HFFc6 (cell line): ENCODE results near the gene RMDN2. TPM values are rescaled to one million over a fixed set of nuclear protein-coding genes. Genes with fewer than 3 reads are reported as not detected.

Experiments
- DNase-seq: peaks from one replicate; pipeline ENCODE4 v3.0.0-alpha.2; 2018
- H3K27ac Mint-ChIP-seq: 2 replicates; pipeline ENCODE4 v1.8.0; 2020; ENCODE audit warnings: mild to moderate bottlenecking, mixed read lengths
- H3K27me3 Mint-ChIP-seq: 2 replicates; pipeline ENCODE4 v1.8.0; 2021; ENCODE audit warnings: mild to moderate bottlenecking, moderate library complexity, mixed read lengths; ENCODE audit not compliant: insufficient read depth
- H3K36me3 Mint-ChIP-seq: 2 replicates; pipeline ENCODE4 v1.8.0; 2021; ENCODE audit warnings: low read depth, mixed read lengths
- H3K4me1 Mint-ChIP-seq: 2 replicates; pipeline ENCODE4 v1.8.0; 2020; ENCODE audit warnings: low read depth, mixed read lengths
- H3K4me3 Mint-ChIP-seq: 2 replicates; pipeline ENCODE4 v1.8.0; 2020; ENCODE audit warnings: mild to moderate bottlenecking, moderate library complexity, mixed read lengths
- H3K9me3 Mint-ChIP-seq: 2 replicates; pipeline ENCODE4 v1.8.0; 2020; ENCODE audit warnings: mild to moderate bottlenecking, mixed read lengths
- total RNA-seq, 6 experiments: library from RNA; stranded (reverse); fragmentation: NEBNext Ultra II Directional; extraction: Animal tissue kit (Norgen Biotek cat#: 25700); gene quantifications; 2 replicates in 1 of 6; 3 replicates in 5 of 6; pipeline ENCODE4 v1.2.3, GENCODE V29; 2021
- TF ChIP-seq, protein P1 (sequence below): fragments of 200-600 bp; sonication (generic); IDR thresholded peaks from 2 replicates; pipeline ENCODE4 v1.5.0; 2021; ENCODE audit warnings: antibody characterized with exemption, mild to moderate bottlenecking

Gene RMDN2
- total RNA-seq, 6 experiments from 2014 or later = 2.6 to 6.7 (median 3.4) TPM

DNA sequence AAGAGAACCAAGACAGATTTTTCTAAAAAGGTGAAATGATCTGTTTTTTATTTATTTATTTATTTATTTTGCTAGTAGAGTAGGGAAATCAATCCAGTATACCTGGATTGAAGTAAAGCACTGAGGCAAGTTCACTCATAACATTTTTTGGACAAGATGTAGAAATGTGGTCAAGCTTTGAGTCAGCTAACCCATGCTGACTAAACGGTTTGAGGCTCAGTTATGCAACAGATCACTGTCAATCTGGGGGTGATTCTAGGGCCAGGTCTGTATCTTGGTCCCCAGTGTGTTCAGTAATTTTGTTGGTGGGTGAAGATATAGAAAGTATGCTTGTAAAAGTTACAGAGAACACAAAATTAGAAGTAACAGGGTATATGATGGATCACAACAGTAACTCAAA lies 60.2 kb downstream of the RMDN2 start:
- Mint-ChIP-seq H3K9me3 (no peaks in the 10 kb centered on the region), H3K27ac (no peak overlapping the region), H3K36me3 (no peaks in the 10 kb centered on the region), H3K4me3 (no peak overlapping the region), H3K27me3 (no peaks in the 10 kb centered on the region; the same call in 1 of the 2 replicates), H3K4me1 (peaks cover 6% of the 10 kb centered on the region; the same call in 1 of the 2 replicates)
- DNase-seq = peak; percentile 28
- TF ChIP-seq, protein P1, sequence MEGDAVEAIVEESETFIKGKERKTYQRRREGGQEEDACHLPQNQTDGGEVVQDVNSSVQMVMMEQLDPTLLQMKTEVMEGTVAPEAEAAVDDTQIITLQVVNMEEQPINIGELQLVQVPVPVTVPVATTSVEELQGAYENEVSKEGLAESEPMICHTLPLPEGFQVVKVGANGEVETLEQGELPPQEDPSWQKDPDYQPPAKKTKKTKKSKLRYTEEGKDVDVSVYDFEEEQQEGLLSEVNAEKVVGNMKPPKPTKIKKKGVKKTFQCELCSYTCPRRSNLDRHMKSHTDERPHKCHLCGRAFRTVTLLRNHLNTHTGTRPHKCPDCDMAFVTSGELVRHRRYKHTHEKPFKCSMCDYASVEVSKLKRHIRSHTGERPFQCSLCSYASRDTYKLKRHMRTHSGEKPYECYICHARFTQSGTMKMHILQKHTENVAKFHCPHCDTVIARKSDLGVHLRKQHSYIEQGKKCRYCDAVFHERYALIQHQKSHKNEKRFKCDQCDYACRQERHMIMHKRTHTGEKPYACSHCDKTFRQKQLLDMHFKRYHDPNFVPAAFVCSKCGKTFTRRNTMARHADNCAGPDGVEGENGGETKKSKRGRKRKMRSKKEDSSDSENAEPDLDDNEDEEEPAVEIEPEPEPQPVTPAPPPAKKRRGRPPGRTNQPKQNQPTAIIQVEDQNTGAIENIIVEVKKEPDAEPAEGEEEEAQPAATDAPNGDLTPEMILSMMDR = no peak

DNA sequence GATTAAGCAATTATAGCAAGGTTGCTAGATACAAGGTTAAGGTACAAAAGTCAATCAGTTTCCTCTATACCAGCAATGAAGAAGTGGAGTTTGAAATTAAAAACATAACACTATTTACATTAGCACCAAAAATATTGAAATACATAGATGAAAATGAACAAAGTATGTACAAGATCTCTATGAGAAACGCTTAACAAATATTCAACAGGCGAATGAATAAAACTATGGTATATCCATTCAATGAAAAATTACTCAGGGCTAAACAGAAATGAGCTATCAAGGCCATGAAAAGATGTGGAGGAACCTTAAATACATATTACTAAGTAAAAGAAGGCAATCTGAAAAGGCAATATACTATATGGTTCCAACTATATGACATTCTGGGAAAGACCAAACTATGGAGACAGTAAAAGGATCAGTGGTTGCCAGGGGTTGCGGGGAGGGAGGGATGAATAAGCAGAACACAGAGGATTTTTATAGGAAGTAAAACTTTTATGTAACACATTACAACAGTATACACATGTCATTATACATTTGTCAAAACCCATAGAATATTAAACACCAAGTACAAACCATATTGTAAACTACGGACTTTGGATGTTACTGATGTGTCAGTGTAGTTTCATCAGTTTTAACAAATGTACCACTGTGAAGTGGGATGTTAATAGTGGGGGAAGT lies 62.1 kb downstream of the RMDN2 start:
- Mint-ChIP-seq H3K4me3 (no peak overlapping the region), H3K9me3 (no peaks in the 10 kb centered on the region), H3K27me3 (no peaks in the 10 kb centered on the region), H3K4me1 (peaks cover 6% of the 10 kb centered on the region; the same call in 1 of the 2 replicates), H3K27ac (no peak overlapping the region), H3K36me3 (no peaks in the 10 kb centered on the region)
- no peak for DNase-seq
- TF ChIP-seq, protein P1 = no peak

DNA sequence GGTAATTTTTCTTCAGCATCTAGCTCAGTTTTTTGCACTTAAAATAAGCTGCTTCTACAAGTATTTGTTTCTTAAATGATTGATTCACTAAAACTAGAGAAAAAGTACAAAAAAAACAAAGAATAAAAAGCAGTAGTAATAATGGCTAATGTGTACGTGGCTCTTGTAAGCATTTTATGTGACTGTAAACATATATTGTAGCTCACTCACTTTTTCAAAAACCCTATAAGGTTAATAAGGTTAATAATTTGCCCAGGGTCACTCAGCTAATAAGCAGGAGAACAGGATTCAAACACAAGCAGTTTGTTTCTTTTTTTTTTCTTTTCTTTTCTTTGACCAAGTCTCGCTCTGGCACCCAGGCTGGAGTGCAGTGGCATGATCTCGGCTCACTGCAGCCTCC lies 67.5 kb downstream of the RMDN2 start:
- no peak overlapping the region for H3K4me3 Mint-ChIP-seq

DNA sequence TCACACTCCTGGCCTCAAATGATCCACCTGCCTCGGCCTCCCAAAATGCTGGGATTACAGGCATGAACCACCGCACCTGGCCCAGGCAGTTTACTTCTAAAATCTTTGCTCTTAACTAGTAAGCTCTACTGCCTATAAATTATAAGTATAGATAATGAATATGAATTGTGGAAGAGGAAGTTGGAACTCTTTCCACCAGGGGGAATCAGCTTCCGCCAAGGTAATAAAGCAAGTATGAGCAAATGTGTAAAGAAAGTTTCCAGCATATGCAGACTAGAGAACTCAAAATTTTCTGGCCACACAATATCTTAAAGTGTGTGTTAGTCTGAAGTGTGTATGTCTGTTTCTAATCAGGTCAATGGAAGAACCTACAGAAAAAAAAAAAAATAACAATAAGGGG lies 68.1 kb downstream of the RMDN2 start:
- no peak overlapping the region for H3K4me3 Mint-ChIP-seq
- no peak overlapping the region for H3K27ac Mint-ChIP-seq
- no peaks in the 10 kb centered on the region for H3K36me3 Mint-ChIP-seq
- no peaks in the 10 kb centered on the region for H3K4me1 Mint-ChIP-seq
- DNase-seq = no peak
- TF ChIP-seq, protein P1 = peak; percentile 52
- no peaks in the 10 kb centered on the region for H3K27me3 Mint-ChIP-seq
- H3K9me3 Mint-ChIP-seq = no peaks in the 10 kb centered on the region

More for the DNA sequence above, 67.5 kb downstream of the RMDN2 start:
- Mint-ChIP-seq H3K4me1 (no peaks in the 10 kb centered on the region), H3K27me3 (no peaks in the 10 kb centered on the region), H3K9me3 (no peaks in the 10 kb centered on the region), H3K27ac (no peak overlapping the region), H3K36me3 (no peaks in the 10 kb centered on the region)
- no peak for DNase-seq
- TF ChIP-seq, protein P1 = no peak

DNA sequence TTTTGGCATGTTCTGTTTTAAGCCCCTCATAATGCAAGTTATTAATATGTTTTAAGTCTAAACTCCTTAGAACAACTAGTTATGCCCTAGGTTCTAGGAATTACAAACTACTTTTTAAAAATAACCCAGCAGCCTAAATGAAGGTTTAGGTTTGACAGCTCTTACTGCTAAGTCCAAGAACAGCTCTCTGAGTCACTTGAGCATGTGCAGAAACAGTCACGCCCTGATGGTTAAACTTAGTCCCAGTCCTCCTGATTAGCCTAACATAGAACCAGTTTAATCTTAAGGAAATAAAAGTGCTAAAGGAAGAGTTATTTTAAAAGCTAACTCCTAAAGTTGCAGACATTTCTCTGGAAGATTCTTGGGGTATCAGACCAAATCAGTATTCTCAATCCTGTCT lies 72.5 kb downstream of the RMDN2 start:
- H3K36me3 Mint-ChIP-seq = peaks cover 7% of the 10 kb centered on the region; the same call in 1 of the 2 replicates
- TF ChIP-seq, protein P1 = no peak
- H3K27ac Mint-ChIP-seq = no peak overlapping the region
- no peaks in the 10 kb centered on the region; the same call in 1 of the 2 replicates for H3K9me3 Mint-ChIP-seq
- H3K4me3 Mint-ChIP-seq = no peak overlapping the region
- no peaks in the 10 kb centered on the region for H3K4me1 Mint-ChIP-seq
- no peaks in the 10 kb centered on the region; the same call in 1 of the 2 replicates for H3K27me3 Mint-ChIP-seq
- DNase-seq = no peak
